SJCRH30 (cell line): ENCODE results near the gene RAB11FIP3. TPM values are rescaled to one million over a fixed set of nuclear protein-coding genes. Genes with fewer than 3 reads are reported as not detected.
A peak's percentile ranks its signal among the peaks of the same experiment; 100 is the strongest.

ENCODE experiments used
- DNase-seq, 2 experiments: peaks; one replicate each; pipeline ENCODE4 v3.0.0-alpha.2; 2015 to 2020
- H3K27ac ChIP-seq: fragments of 250-450 bp; sonication (Bioruptor Pico); 2 replicates; pipeline ENCODE4 v1.5.1; 2020; ENCODE audit warnings: mild to moderate bottlenecking, moderate library complexity
- H3K27me3 ChIP-seq: fragments of 250-450 bp; sonication (Bioruptor Pico); 2 replicates; pipeline ENCODE4 v1.5.1; 2020; ENCODE audit warnings: mild to moderate bottlenecking, moderate library complexity
- H3K36me3 ChIP-seq: fragments of 250-450 bp; sonication (Bioruptor Pico); 2 replicates; pipeline ENCODE4 v1.5.1; 2020; ENCODE audit warnings: mild to moderate bottlenecking, moderate library complexity
- H3K4me1 ChIP-seq: fragments of 250-450 bp; sonication (Bioruptor Pico); 2 replicates; pipeline ENCODE4 v1.5.1; 2020; ENCODE audit warnings: mild to moderate bottlenecking, moderate library complexity
- H3K4me3 ChIP-seq: fragments of 250-450 bp; sonication (Bioruptor Pico); 2 replicates; pipeline ENCODE4 v1.5.1; 2020; ENCODE audit warnings: mild to moderate bottlenecking, moderate library complexity
- H3K9me3 ChIP-seq: fragments of 250-450 bp; sonication (Bioruptor Pico); replicated peaks from 2 replicates; pipeline ENCODE4 v1.5.1; 2020; ENCODE audit warnings: mild to moderate bottlenecking, moderate library complexity
- total RNA-seq: library from RNA; depleted of rRNA; stranded (reverse); fragments of >200 nt; shearing (Covaris generic); gene quantifications from 2 replicates; pipeline ENCODE4 v1.2.3, GENCODE V29; 2014

The RAB11FIP3 gene
- total RNA-seq, 1 experiment from 2014 or later: 30.2 TPM

DNA sequence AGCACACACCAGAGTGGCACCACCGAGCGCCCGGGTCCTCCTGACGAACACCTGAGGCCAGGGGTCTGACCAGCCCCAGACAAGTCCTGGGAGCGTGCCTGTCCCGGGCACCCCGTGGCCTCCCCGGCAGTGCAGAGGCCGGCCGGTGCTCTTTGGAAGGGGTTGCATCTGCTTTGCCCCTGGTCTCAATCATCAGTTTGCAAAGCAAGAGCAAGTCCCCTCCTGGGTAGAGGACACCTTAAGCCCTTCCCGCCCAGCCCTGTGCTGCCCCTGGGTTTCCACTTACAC lies 90.4 kb downstream of the RAB11FIP3 start:
- H3K36me3 ChIP-seq: peaks cover 12% of the 10 kb centered on the region; the same call in 1 of the 2 replicates
- DNase-seq: no peak
- no peaks in the 10 kb centered on the region for H3K27me3 ChIP-seq
- no peak overlapping the region for H3K27ac ChIP-seq
- no peaks in the 10 kb centered on the region for H3K4me1 ChIP-seq
- no peak overlapping the region for H3K4me3 ChIP-seq
- no peaks in the 10 kb centered on the region for H3K9me3 ChIP-seq

DNA sequence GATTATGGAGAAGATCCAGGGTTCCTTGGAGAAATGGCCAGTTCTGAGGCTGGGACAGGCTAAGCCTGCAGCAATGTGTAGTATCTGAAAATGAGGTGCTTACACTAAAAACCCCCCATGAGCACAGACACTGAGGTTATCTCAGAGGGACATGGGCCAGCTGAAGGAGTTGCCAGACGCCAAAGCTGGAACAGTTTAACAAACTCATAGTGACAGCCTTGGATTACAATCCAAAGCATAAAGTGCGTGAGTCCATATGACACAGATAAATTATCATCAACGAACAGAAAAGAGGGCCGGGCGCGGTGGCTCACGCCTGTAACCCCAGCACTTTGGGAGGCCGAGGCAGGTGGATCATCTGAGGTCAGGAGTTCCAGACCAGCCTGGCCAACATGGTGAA lies 90.9 kb downstream of the RAB11FIP3 start:
- H3K4me3 ChIP-seq: no peak overlapping the region
- H3K27ac ChIP-seq: no peak overlapping the region
- DNase-seq: no peak
- peaks cover 14% of the 10 kb centered on the region; the same call in 1 of the 2 replicates for H3K36me3 ChIP-seq
- no peaks in the 10 kb centered on the region for H3K27me3 ChIP-seq
- no peaks in the 10 kb centered on the region for H3K4me1 ChIP-seq
- H3K9me3 ChIP-seq: no peaks in the 10 kb centered on the region

DNA sequence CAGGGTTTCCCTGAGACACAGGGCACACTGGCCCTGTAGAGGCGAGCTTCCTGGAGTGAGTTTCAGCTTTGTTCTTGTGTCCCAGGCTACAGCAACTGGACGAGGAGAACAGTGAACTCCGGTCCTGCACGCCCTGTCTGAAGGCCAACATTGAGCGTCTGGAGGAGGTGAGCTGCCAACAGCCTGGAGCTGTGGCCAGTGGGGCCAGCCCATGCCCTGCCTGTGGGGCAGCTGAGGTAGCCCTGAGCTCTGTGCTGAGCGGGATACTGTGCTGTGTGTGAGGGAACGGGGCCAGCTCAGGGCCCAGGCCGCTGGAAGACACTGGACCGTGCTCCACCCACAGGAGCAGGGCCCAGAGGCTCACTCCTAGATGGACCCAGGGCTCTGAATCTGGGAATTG lies 93.4 kb downstream of the RAB11FIP3 start:
- Histone ChIP-seq H3K4me3 (no peak overlapping the region), H3K36me3 (peaks cover 14% of the 10 kb centered on the region; the same call in 1 of the 2 replicates), H3K4me1 (no peaks in the 10 kb centered on the region), H3K9me3 (no peaks in the 10 kb centered on the region), H3K27ac (no peak overlapping the region), H3K27me3 (no peaks in the 10 kb centered on the region)
- DNase-seq: no peak

DNA sequence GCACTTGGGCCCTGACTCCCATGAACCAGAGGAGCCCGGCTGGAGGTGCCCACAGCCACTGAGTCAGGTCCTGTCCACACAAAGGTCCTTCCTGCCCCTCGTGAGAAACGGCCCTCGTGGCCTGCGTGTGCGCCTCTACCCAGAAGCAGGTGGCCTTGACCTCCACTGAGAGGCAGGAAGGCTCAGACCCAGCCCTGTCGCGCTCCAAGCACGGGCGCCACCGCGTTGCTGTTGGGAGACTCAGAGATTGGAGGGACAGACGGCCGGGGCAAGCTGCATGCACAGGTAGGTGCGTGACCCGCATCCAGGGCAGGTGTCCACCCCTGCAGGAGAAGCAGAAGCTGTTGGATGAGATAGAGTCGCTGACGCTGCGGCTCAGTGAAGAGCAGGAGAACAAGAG lies 94.0 kb downstream of the RAB11FIP3 start:
- no peaks in the 10 kb centered on the region for H3K9me3 ChIP-seq
- H3K27ac ChIP-seq: no peak overlapping the region
- H3K27me3 ChIP-seq: no peaks in the 10 kb centered on the region
- peaks cover 14% of the 10 kb centered on the region; the same call in 1 of the 2 replicates for H3K36me3 ChIP-seq
- no peaks in the 10 kb centered on the region for H3K4me1 ChIP-seq
- no peak for DNase-seq
- no peak overlapping the region for H3K4me3 ChIP-seq

DNA sequence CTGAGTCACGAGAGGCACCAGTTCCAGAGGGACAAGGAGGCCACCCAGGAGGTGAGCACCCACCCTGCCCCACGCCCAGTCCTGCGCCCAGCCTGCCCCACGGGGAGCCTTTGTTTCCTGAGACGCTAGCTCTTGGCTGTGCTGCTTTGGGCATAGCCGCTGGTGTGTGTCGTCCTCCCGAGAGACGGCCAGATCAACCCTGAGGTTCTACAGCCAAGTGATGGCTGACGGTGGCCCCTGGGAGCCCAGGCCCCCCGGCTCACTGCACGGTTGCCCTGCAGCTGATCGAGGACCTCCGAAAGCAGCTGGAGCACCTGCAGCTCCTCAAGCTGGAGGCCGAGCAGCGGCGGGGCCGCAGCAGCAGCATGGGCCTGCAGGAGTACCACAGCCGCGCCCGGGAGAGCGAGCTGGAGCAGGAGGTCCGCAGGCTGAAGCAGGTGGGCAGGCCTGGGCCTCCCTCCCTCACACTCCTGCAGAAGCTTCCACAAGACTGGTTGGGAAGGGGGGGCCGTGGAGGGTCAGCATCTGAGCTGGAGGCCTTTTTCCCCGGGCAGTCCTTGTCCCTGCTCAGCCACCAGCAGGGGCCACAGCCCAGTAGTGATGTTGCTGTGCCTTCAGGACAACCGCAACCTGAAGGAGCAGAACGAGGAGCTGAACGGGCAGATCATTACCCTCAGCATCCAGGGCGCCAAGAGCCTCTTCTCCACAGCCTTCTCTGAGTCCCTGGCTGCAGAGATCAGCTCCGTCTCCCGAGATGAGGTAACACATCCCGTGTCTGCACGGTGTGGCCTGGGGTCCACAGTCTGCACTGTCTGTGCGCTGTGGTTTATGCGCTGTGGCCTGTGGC lies 94.6 kb downstream of the RAB11FIP3 start:
- Histone ChIP-seq H3K36me3 (peaks cover 14% of the 10 kb centered on the region; the same call in 1 of the 2 replicates), H3K27ac (no peak overlapping the region), H3K4me1 (no peaks in the 10 kb centered on the region), H3K27me3 (no peaks in the 10 kb centered on the region), H3K9me3 (no peaks in the 10 kb centered on the region), H3K4me3 (no peak overlapping the region)
- no peak for DNase-seq

DNA sequence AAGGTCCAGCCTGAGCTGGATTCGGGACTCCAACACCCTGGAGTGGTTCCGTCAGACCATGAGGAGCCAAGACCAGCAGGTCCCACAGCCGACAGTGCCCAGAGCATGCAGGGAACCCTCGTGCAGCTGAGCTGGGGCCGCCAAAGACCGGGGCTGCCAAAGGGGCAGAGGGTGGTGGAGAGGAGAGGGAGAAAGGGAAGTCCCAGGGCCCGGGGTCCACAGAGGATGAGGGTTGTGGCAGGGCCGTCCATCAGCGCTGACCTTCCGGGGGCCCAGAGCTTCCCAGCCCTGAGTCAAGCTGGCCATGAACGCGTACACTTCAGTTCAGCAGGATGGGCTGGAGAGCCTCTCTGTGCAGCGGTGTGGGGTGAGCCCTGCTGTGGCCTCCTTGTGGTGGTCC lies 95.4 kb downstream of the RAB11FIP3 start:
- Histone ChIP-seq H3K4me3 (no peak overlapping the region), H3K27me3 (no peaks in the 10 kb centered on the region), H3K9me3 (no peaks in the 10 kb centered on the region), H3K4me1 (peaks cover 2% of the 10 kb centered on the region; the same call in 1 of the 2 replicates), H3K36me3 (peaks cover 13% of the 10 kb centered on the region; the same call in 1 of the 2 replicates), H3K27ac (no peak overlapping the region)
- DNase-seq: no peak

DNA sequence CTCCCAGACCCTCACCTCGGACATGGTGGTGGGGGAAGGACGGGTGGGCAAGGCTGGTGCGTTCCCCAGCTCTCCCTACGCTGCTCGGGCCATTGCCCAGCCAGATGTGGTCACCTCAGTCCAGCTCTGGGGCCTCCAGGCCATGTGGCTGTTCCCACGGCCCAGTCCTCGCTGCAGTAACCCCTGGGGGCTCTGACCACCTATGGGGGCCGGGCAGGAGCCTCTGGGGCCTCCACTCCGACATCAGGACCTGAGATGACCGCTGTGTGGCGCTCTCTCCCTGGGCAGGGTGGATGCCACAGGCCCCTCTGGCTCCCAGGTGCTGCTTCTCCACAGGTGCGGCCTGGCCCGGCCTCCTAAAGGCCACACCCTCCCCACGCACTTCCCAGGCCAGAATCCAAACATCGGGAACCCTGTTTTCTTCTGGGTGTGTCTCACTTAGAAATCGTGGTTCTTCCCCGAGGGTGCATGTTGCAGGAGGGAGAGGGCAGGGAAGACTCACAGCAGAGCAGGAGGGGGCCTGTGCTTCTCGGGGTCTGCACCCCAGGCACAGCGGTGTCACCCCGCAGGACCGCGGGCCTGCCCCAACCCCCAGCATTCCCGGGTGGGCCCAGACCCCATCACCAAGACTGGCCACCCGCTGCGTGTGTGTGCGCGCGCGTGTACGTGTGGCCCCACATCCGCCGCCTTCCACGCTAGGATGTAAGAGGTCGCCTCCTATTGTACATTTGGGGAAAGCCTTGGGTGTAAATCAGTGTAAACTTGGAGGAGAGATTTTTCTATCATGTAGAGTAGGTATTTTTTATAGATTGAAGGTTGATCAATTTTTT lies 96.1 kb downstream of the RAB11FIP3 start:
- H3K4me3 ChIP-seq: no peak overlapping the region
- DNase-seq: no peak
- H3K36me3 ChIP-seq: peaks cover 7% of the 10 kb centered on the region; the same call in 1 of the 2 replicates
- no peaks in the 10 kb centered on the region for H3K27me3 ChIP-seq
- H3K4me1 ChIP-seq: peaks cover 5% of the 10 kb centered on the region; the same call in 1 of the 2 replicates
- no peak overlapping the region for H3K27ac ChIP-seq
- no peaks in the 10 kb centered on the region for H3K9me3 ChIP-seq

DNA sequence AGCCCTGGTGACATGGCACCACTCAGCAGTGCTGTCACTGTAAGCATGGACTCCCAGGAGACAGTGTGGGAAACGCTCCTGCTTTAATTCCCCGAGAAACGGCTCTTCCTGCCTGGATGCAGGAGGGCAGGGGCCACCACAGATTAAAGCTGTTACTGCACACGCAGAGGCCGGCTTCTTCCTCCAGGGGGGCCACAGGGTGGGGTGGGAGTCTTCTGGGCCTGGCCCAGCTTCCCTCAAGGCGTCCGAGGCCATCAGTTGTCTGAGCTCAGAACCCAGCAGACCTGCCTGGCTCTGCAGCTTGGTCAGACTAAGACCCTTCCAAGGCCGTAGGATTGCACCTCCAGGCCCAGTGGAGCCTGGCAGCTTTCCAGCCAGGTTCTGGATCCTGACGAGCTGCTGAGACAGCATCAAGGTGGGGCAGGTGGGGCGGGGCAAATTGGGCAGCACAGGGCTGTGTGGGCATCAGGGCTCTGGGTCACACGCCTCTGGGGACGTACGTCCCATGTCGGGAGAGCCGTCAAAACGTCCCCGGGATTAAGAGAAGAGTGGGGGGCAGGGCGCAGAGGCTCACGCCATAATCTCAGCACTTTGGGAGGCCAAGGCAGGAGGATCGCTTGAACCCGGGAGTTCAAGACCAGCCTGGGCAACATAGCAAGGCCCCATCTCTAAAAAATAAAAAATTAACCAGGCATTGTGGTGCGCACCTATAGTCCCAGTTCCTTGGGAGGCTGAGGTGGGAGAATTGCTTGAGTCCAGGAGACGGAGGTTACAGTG lies 97.1 kb downstream of the RAB11FIP3 start:
- Histone ChIP-seq H3K27ac (no peak overlapping the region), H3K27me3 (no peaks in the 10 kb centered on the region), H3K4me3 (no peak overlapping the region), H3K36me3 (0 out of 2 replicates have a peak, but pooled peaks cover 5% of the 10 kb centered on the region), H3K4me1 (peaks cover 5% of the 10 kb centered on the region; the same call in 1 of the 2 replicates), H3K9me3 (no peaks in the 10 kb centered on the region)
- no peak for DNase-seq

DNA sequence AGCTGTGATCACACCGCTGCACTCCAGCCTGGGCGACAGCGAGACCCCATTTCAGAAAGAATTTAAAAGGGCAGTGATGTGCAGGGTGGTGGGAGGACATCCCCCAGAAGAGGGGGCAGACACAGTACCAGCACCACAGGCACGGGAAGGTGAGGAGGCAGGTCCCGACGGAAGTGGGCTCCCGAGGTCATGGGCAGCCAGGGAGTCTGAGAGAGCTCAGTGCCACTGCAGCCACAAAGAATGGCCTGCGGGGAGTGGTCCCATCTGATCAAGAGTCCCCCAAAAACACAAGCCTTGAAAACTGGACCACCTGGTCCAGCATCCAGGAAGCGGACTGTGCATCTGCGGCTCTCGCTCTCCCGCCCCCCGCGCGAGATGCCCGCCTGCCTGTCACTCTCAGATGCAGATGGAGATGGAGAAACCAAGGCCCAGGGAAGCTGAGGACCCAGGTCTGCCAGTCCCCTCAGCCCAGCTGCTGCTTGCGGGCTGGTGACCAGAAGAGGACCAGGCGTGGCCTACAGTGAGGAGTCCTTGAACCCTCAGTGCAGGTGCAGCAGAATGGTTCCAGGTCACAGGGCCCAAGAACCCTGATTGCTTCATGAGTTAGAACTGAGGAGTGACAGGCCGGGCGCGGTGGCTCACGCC lies 97.8 kb downstream of the RAB11FIP3 start:
- 0 out of 2 replicates have a peak, but pooled peaks cover 5% of the 10 kb centered on the region for H3K36me3 ChIP-seq
- H3K27ac ChIP-seq: no peak overlapping the region
- H3K4me1 ChIP-seq: peaks cover 5% of the 10 kb centered on the region; the same call in 1 of the 2 replicates
- no peak overlapping the region for H3K4me3 ChIP-seq
- no peak for DNase-seq
- no peaks in the 10 kb centered on the region for H3K9me3 ChIP-seq
- no peaks in the 10 kb centered on the region for H3K27me3 ChIP-seq

DNA sequence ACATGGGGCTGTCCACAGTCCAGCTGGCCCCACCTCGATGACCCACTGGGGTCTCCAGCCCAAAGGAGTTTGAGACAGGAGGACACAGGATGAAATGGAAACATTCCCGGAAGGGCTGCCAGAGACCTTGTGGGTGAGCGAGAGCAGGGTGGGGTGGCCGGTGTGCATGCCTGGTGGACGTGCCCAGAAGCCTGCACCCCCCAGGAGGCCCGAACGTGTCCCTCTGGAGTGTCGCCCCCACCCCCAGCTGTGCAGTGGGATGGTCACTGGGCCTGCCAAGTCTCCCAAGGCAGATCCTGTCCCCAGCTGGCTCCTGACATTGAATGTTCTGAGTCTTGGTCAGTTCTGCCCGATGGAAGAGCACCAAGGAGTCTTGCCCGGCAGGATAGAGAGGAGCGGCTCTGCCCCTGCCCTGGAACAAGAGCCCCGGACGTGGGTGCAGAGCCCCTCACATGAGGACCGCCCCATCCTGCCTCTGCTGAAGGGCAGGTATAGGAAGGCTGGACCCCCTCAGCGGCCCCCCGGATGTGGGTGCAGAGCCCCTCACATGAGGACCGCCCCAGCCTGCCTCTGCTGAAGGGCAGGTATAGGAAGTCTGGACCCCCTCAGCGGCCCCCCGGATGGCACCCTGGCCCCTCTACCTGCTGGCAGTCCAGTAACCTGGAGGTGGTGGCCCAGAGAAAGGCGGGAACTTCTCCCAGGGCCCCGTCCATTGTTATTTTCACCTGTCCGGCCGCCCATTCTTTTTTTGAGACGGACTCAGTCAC lies 99.0 kb downstream of the RAB11FIP3 start:
- DNase-seq: no peak
- H3K9me3 ChIP-seq: no peaks in the 10 kb centered on the region
- peaks cover 11% of the 10 kb centered on the region for H3K4me1 ChIP-seq
- 0 out of 2 replicates have a peak, but pooled peaks cover 5% of the 10 kb centered on the region for H3K36me3 ChIP-seq
- H3K27me3 ChIP-seq: no peaks in the 10 kb centered on the region
- no peak overlapping the region for H3K4me3 ChIP-seq
- no peak overlapping the region for H3K27ac ChIP-seq

DNA sequence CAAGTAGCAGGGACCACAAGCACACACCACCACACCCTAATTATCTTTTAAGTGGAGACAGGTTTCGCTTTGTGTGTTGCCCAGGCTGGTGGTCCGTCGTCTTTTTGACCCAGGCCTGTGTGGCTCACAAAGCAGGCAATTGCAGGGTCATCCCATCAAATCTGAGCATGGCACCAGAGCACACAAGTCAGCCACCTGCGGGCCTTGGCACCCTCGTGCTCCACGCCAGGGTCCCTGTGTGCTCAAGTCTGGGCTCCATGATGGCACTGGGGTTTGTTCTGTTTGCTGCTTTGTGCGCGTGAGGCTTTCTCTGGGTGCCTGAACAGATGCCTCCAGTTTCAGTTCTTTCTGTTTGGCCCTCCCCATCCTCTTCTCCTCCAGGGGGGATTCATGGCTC lies 99.7 kb downstream of the RAB11FIP3 start:
- H3K27ac ChIP-seq: no peak overlapping the region
- H3K36me3 ChIP-seq: 0 out of 2 replicates have a peak, but pooled peaks cover 5% of the 10 kb centered on the region
- H3K9me3 ChIP-seq: no peaks in the 10 kb centered on the region
- no peak for DNase-seq
- no peaks in the 10 kb centered on the region for H3K27me3 ChIP-seq
- H3K4me3 ChIP-seq: no peak overlapping the region
- H3K4me1 ChIP-seq: peaks cover 15% of the 10 kb centered on the region

DNA sequence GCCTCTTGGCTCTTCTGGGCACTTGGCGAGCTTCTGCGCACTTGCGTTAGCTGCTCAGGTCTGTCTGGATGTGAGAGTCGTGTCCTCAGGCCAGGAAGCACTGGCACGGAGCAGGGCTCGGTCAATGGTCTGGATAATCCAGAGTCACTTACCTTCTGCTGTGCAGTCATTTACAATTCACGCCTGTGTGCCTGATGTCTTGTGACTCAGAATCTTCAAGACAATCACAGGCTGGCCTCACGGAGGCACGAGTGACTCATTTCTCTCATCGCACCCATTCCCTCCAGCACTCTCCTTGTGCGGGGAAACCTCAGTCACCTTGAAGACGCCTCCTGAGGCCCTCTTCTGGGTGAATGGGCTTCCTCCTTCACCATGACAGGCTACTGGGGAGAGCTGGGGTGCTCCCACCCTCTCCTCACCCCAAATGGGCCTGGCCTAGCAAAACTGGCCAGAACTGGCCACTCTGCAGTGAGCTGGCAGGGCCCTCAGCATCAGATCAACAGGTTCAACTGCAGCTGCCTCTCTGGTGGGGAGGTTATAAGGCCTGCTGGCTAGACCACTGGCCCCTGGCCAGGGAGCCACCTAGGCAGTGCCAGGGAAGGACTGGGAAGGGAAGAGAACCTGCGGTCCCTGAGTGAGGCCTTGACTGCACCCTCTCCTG lies 100.2 kb downstream of the RAB11FIP3 start:
- Histone ChIP-seq H3K4me3 (peak overlapping the region; percentile 91), H3K4me1 (peaks cover 15% of the 10 kb centered on the region), H3K9me3 (no peaks in the 10 kb centered on the region), H3K27me3 (no peaks in the 10 kb centered on the region), H3K27ac (peak overlapping the region; percentile 97; the same call in 1 of the 2 replicates), H3K36me3 (0 out of 2 replicates have a peak, but pooled peaks cover 4% of the 10 kb centered on the region)
- no peak for DNase-seq
